Measurements from ENCODE around the gene HNF1A. TPM values are rescaled to one million over a fixed set of nuclear protein-coding genes. Genes with fewer than 3 reads are reported as not detected.

The HNF1A gene
- total and polyA plus RNA-seq, 2 donors (not counting 3 experiments of a cell fraction or from before 2014, with no cell fraction given): not detected

DNA sequence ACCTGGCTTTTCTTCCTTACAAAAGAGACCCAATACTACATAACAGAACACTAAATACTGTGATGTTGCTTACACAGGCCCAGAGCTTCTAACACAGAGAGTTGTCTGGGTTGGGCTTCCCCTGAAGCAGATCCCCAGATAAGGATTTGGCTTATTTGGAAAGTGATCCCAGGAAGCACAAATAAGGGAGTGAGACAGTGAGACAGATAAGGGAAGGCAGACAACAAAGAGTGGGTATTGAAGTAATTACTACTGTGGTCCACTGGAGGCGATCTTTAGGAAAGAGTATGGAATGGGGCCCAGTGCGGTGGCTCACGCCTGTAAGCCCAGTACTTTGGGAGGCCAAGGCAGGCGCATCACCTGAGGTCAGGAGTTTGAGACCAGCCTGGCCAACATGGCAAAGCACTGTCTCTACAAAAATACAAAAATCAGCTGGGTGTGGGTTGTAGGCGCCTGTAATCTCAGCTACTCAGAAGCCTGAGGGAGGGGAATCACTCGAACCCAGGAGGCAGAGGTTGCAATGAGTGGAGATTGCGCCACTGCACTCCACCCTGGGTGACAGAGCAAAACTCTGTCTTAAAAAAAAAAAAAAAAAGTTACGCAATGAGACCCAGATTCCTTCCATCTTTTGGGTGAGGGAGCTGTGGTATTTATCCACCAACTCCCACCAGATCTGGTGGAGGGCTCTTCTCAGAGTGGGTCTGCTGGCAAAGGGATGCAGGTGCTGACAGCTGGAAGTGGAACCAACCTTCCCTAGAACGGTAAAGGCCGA lies 48.1 kb downstream of the HNF1A start:
- Histone ChIP-seq H3K36me3 (ENCODE audit: control insufficient read depth in 2 of 2, extremely low read depth in 1 of 2, insufficient read depth in 2 of 2, low read length in 2 of 2) (no peaks in the 10 kb centered on the region), H3K4me3 (replicated peaks in 1 of 3; ENCODE audit: insufficient read depth in 1 of 3, low read depth in 1 of 3, low read length in 3 of 3) (no peak overlapping the region), H4K20me1 (replicated peaks; ENCODE audit: control insufficient read depth, extremely low read depth, insufficient read depth, low read length) (no peaks in the 10 kb centered on the region), H3K79me2 (ENCODE audit: control insufficient read depth, insufficient read depth, low read length) (no peaks in the 10 kb centered on the region), H3K9me3 (replicated peaks; ENCODE audit: control insufficient read depth, insufficient read depth, low read length) (no peaks in the 10 kb centered on the region), H3K27me3 (ENCODE audit: control insufficient read depth in 2 of 2, insufficient read depth in 2 of 2, low read length in 2 of 2) (peaks cover 0 to 5% of the 10 kb centered on the region in 2 experiments), H3K4me1 (ENCODE audit: control insufficient read depth, extremely low read depth, insufficient read depth, low read length) (no peaks in the 10 kb centered on the region), H2AFZ (ENCODE audit: low read depth, low read length) (no peak overlapping the region), H3K9ac (replicated peaks; ENCODE audit: extremely low read depth, insufficient read depth, low read length) (no peak overlapping the region), H3K9me1 (replicated peaks; ENCODE audit: control insufficient read depth, extremely low read depth, insufficient read depth, low read length) (no peaks in the 10 kb centered on the region), H3K27ac (ENCODE audit: insufficient read depth, low read depth, low read length) (no peak overlapping the region), H3K4me2 (ENCODE audit: insufficient read depth, low read length) (no peak overlapping the region)
- no peak for TF ChIP-seq GATA2 (IDR thresholded peaks at IDR 0.05; ENCODE audit: insufficient read depth, insufficient read length, low read depth, low read length)
- FAIRE-seq (no peak), DNase-seq (ENCODE audit: low read depth, low spot score) (no peak)
- ChIA-PET CTCF (interaction anchor here (0.6 to 2.0 kb wide), 3 partner anchors 8 to 391 kb away, joined by 3 to 8 read pairs (median 5); no protein-coding TSS in a partner anchor), POLR2A (interaction anchor here (0.7 kb wide), 1 partner anchor 305 kb away, joined by 3 read pairs; no protein-coding TSS in a partner anchor)
- dilution Hi-C loops (cut with MboI; ENCODE audit: extremely low pct_ligation_motif_present, low sequenced_read_pairs): no loop called here
- intact Hi-C loops (cut with micrococcal nuclease): no loop called here
- no TSS peak for BruUV-seq (replicated peaks)

GRCh38 chr12:121030576-121031212 lies 52.4 kb downstream of the HNF1A start:
- no peak overlapping the region for H3K4me3 ChIP-seq (replicated peaks in 1 of 3; ENCODE audit: insufficient read depth in 1 of 3, low read depth in 1 of 3, low read length in 3 of 3)
- FAIRE-seq (no peak), DNase-seq (ENCODE audit: low read depth, low spot score) (no peak)
- no peaks in the 10 kb centered on the region for H3K36me3 ChIP-seq (ENCODE audit: control insufficient read depth in 2 of 2, extremely low read depth in 1 of 2, insufficient read depth in 2 of 2, low read length in 2 of 2)
- H3K9me3 ChIP-seq (replicated peaks; ENCODE audit: control insufficient read depth, insufficient read depth, low read length): no peaks in the 10 kb centered on the region
- CTCF ChIA-PET: no interaction called here
- no peaks in the 10 kb centered on the region for H4K20me1 ChIP-seq (replicated peaks; ENCODE audit: control insufficient read depth, extremely low read depth, insufficient read depth, low read length)
- no peak overlapping the region for H3K4me2 ChIP-seq (ENCODE audit: insufficient read depth, low read length)
- no peak overlapping the region for H3K9ac ChIP-seq (replicated peaks; ENCODE audit: extremely low read depth, insufficient read depth, low read length)
- H3K79me2 ChIP-seq (ENCODE audit: control insufficient read depth, insufficient read depth, low read length): no peaks in the 10 kb centered on the region
- intact Hi-C loops (cut with micrococcal nuclease): no loop called here
- no TSS peak for BruUV-seq (replicated peaks)
- no peak overlapping the region for H3K27ac ChIP-seq (ENCODE audit: insufficient read depth, low read depth, low read length)
- no peaks in the 10 kb centered on the region for H3K4me1 ChIP-seq (ENCODE audit: control insufficient read depth, extremely low read depth, insufficient read depth, low read length)
- peaks cover 0 to 5% of the 10 kb centered on the region in 2 experiments for H3K27me3 ChIP-seq (ENCODE audit: control insufficient read depth in 2 of 2, insufficient read depth in 2 of 2, low read length in 2 of 2)
- POLR2A ChIA-PET: no interaction called here
- TF ChIP-seq EZH2 (IDR thresholded peaks at IDR 0.05; ENCODE audit: borderline replicate concordance, low read depth, low read length, severe bottlenecking): no peak
- TF ChIP-seq GATA2 (IDR thresholded peaks at IDR 0.05; ENCODE audit: insufficient read depth, insufficient read length, low read depth, low read length): no peak
- TF ChIP-seq FOS (IDR thresholded peaks at IDR 0.05; ENCODE audit: borderline replicate concordance, insufficient read depth, low read length): no peak
- no peak for TF ChIP-seq MYC (IDR thresholded peaks at IDR 0.05; ENCODE audit: low read depth, low read length)
- no peak for TF ChIP-seq POLR2A (IDR thresholded peaks at IDR 0.05; ENCODE audit: low read depth, low read length)
- no peak for TF ChIP-seq JUN (IDR thresholded peaks at IDR 0.05; ENCODE audit: borderline replicate concordance, insufficient read depth, insufficient read length, low read depth)
- no peak for TF ChIP-seq MAX (IDR thresholded peaks at IDR 0.05; ENCODE audit: insufficient read depth, insufficient read length)
- no peak for TF ChIP-seq CTCF (IDR thresholded peaks at IDR 0.05; ENCODE audit: extremely low read depth in 1 of 2, insufficient read depth in 1 of 2, low read depth in 1 of 2, low read length in 2 of 2)
- no peak for TF ChIP-seq POLR2AphosphoS5 (IDR thresholded peaks at IDR 0.05; ENCODE audit: insufficient read depth, low read depth, low read length)
- dilution Hi-C loops (cut with MboI; ENCODE audit: extremely low pct_ligation_motif_present, low sequenced_read_pairs): no loop called here
- H2AFZ ChIP-seq (ENCODE audit: low read depth, low read length): no peak overlapping the region
- H3K9me1 ChIP-seq (replicated peaks; ENCODE audit: control insufficient read depth, extremely low read depth, insufficient read depth, low read length): no peaks in the 10 kb centered on the region

All from endothelial cell of umbilical vein (primary cell).